ENCODE results near the gene FABP6. TPM values are rescaled to one million over a fixed set of nuclear protein-coding genes. Genes with fewer than 3 reads are reported as not detected.
"Not testable (repeated sequence)": the region's sequence is repeated elsewhere in the genome, so short reads cannot be mapped to it uniquely, and the experiment has no call there.

The FABP6 gene
- not detected for total RNA-seq

GRCh38 chr5:160229190-160229742, at the start of gene FABP6:
FABP6 (plus strand) TSS chr5:160229506; CDS start chr5:160229558, 52 bp downstream.
- ATAC-seq (replicated peaks in 1 of 2) (no peak), DNase-seq (no peak)
- no peaks in the 10 kb centered on the region for H3K36me3 Mint-ChIP-seq (ENCODE audit: insufficient read depth in 2 of 2)
- H3K4me3 Mint-ChIP-seq: no peak within 1 kb of the TSS
- H3K27ac Mint-ChIP-seq: no peak within 1 kb of the TSS
- no peaks in the 10 kb centered on the region for H3K9me3 Mint-ChIP-seq
- H3K27me3 Mint-ChIP-seq (ENCODE audit: low read depth): no peaks in the 10 kb centered on the region
- H3K4me1 Mint-ChIP-seq (ENCODE audit: low read depth): peaks cover 7% of the 10 kb centered on the region

- no peak for DNase-seq
Measured at GRCh38 chr5:160180931-160181330, 48.4 kb upstream of the FABP6 start.

GRCh38 chr5:160181965-160182622, 47.2 kb upstream of the FABP6 start:
- Mint-ChIP-seq H3K4me3 (no peak overlapping the region), H3K4me1 (ENCODE audit: low read depth) (no peaks in the 10 kb centered on the region), H3K27ac (no peak overlapping the region), H3K27me3 (ENCODE audit: low read depth) (peaks cover 18% of the 10 kb centered on the region), H3K9me3 (peaks cover 1 to 4% of the 10 kb centered on the region in 2 donors), H3K36me3 (ENCODE audit: insufficient read depth in 2 of 2) (peaks cover 3 to 4% of the 10 kb centered on the region in 2 donors)
- ATAC-seq (replicated peaks in 1 of 2) (no peak), DNase-seq (no peak)

More at GRCh38 chr5:160180931-160181330, 48.4 kb upstream of the FABP6 start:
- no peaks in the 10 kb centered on the region for H3K9me3 Mint-ChIP-seq
- ATAC-seq (replicated peaks in 1 of 2): no peak
- no peak overlapping the region for H3K4me3 Mint-ChIP-seq
- H3K36me3 Mint-ChIP-seq (ENCODE audit: insufficient read depth in 2 of 2): no peaks in the 10 kb centered on the region
- no peaks in the 10 kb centered on the region for H3K4me1 Mint-ChIP-seq (ENCODE audit: low read depth)
- H3K27ac Mint-ChIP-seq: no peak overlapping the region
- peaks cover 8% of the 10 kb centered on the region for H3K27me3 Mint-ChIP-seq (ENCODE audit: low read depth)

- H3K27me3 Mint-ChIP-seq (ENCODE audit: low read depth): peaks cover 22% of the 10 kb centered on the region
- DNase-seq (no peak), ATAC-seq (replicated peaks in 1 of 2) (no peak)
- peaks cover 5 to 6% of the 10 kb centered on the region in 2 donors for H3K36me3 Mint-ChIP-seq (ENCODE audit: insufficient read depth in 2 of 2)
- no peak overlapping the region for H3K27ac Mint-ChIP-seq
- H3K9me3 Mint-ChIP-seq: peaks cover 3 to 4% of the 10 kb centered on the region in 2 donors
- H3K4me3 Mint-ChIP-seq: no peak overlapping the region
- no peaks in the 10 kb centered on the region for H3K4me1 Mint-ChIP-seq (ENCODE audit: low read depth)
Measured at GRCh38 chr5:160183075-160183474, 46.2 kb upstream of the FABP6 start.

- no peak overlapping the region for H3K4me3 Mint-ChIP-seq
- peaks cover 22% of the 10 kb centered on the region for H3K27me3 Mint-ChIP-seq (ENCODE audit: low read depth)
- peaks cover 3 to 4% of the 10 kb centered on the region in 2 donors for H3K9me3 Mint-ChIP-seq
- no peaks in the 10 kb centered on the region for H3K4me1 Mint-ChIP-seq (ENCODE audit: low read depth)
- peaks cover 5 to 6% of the 10 kb centered on the region in 2 donors for H3K36me3 Mint-ChIP-seq (ENCODE audit: insufficient read depth in 2 of 2)
- no peak overlapping the region for H3K27ac Mint-ChIP-seq
- no peak for DNase-seq
- ATAC-seq (replicated peaks in 1 of 2): no peak
Measured at GRCh38 chr5:160185626-160186360, 43.5 kb upstream of the FABP6 start.

GRCh38 chr5:160186480-160186879, 42.8 kb upstream of the FABP6 start:
- no peak overlapping the region for H3K4me3 Mint-ChIP-seq
- no peaks in the 10 kb centered on the region for H3K4me1 Mint-ChIP-seq (ENCODE audit: low read depth)
- H3K27ac Mint-ChIP-seq: no peak overlapping the region
- H3K9me3 Mint-ChIP-seq: peaks cover 3 to 4% of the 10 kb centered on the region in 2 donors
- DNase-seq (no peak), ATAC-seq (replicated peaks in 1 of 2) (no peak)
- peaks cover 22% of the 10 kb centered on the region for H3K27me3 Mint-ChIP-seq (ENCODE audit: low read depth)
- peaks cover 5 to 6% of the 10 kb centered on the region in 2 donors for H3K36me3 Mint-ChIP-seq (ENCODE audit: insufficient read depth in 2 of 2)

- Mint-ChIP-seq H3K4me1 (ENCODE audit: low read depth) (no peaks in the 10 kb centered on the region), H3K36me3 (ENCODE audit: insufficient read depth in 2 of 2) (peaks cover 5 to 6% of the 10 kb centered on the region in 2 donors), H3K27me3 (ENCODE audit: low read depth) (peaks cover 23% of the 10 kb centered on the region), H3K27ac (no peak overlapping the region), H3K4me3 (peak overlapping the region in 1 of 2 donors; percentile 61), H3K9me3 (peaks cover 3 to 4% of the 10 kb centered on the region in 2 donors)
- DNase-seq (no peak), ATAC-seq (replicated peaks in 1 of 2) (no peak)
Measured at GRCh38 chr5:160187091-160187490, 42.2 kb upstream of the FABP6 start.

- DNase-seq (no peak), ATAC-seq (replicated peaks in 1 of 2) (no peak)
- H3K36me3 Mint-ChIP-seq (ENCODE audit: insufficient read depth in 2 of 2): peaks cover 5 to 6% of the 10 kb centered on the region in 2 donors
- peak overlapping the region; percentile 26 for H3K27ac Mint-ChIP-seq
- H3K4me1 Mint-ChIP-seq (ENCODE audit: low read depth): peaks cover 7% of the 10 kb centered on the region
- H3K27me3 Mint-ChIP-seq (ENCODE audit: low read depth): peaks cover 30% of the 10 kb centered on the region
- H3K9me3 Mint-ChIP-seq: peaks cover 3 to 4% of the 10 kb centered on the region in 2 donors
- peak overlapping the region; percentile 27 to 71 for H3K4me3 Mint-ChIP-seq
Measured at GRCh38 chr5:160188141-160189015, 40.9 kb upstream of the FABP6 start.

- Mint-ChIP-seq H3K36me3 (ENCODE audit: insufficient read depth in 2 of 2) (no peaks in the 10 kb centered on the region), H3K27ac (no peak overlapping the region), H3K4me1 (ENCODE audit: low read depth) (peaks cover 7% of the 10 kb centered on the region), H3K27me3 (ENCODE audit: low read depth) (peaks cover 16% of the 10 kb centered on the region), H3K4me3 (no peak overlapping the region), H3K9me3 (no peaks in the 10 kb centered on the region)
- no peak for ATAC-seq (replicated peaks in 1 of 2)
- DNase-seq: no peak
Measured at GRCh38 chr5:160192424-160192823, 36.9 kb upstream of the FABP6 start.

GRCh38 chr5:160193076-160193475, 36.2 kb upstream of the FABP6 start:
- not testable (repeated sequence) for H3K36me3 Mint-ChIP-seq (ENCODE audit: insufficient read depth in 2 of 2)

GRCh38 chr5:160193790-160194189, 35.5 kb upstream of the FABP6 start:
- H3K9me3 Mint-ChIP-seq; H3K4me3 Mint-ChIP-seq; H3K36me3 Mint-ChIP-seq (ENCODE audit: insufficient read depth in 2 of 2); H3K4me1 Mint-ChIP-seq (ENCODE audit: low read depth); ATAC-seq (replicated peaks in 1 of 2); H3K27ac Mint-ChIP-seq; DNase-seq: not testable (repeated sequence)
- peaks cover 28% of the 10 kb centered on the region for H3K27me3 Mint-ChIP-seq (ENCODE audit: low read depth)

More at GRCh38 chr5:160193076-160193475, 36.2 kb upstream of the FABP6 start:
- H3K9me3 Mint-ChIP-seq; H3K4me1 Mint-ChIP-seq (ENCODE audit: low read depth); H3K27ac Mint-ChIP-seq; H3K4me3 Mint-ChIP-seq; ATAC-seq (replicated peaks in 1 of 2); DNase-seq: not testable (repeated sequence)
- peaks cover 21% of the 10 kb centered on the region for H3K27me3 Mint-ChIP-seq (ENCODE audit: low read depth)

- ATAC-seq (replicated peaks in 1 of 2) (no peak), DNase-seq (no peak)
- Mint-ChIP-seq H3K4me1 (ENCODE audit: low read depth) (peaks cover 7% of the 10 kb centered on the region), H3K27ac (no peak overlapping the region), H3K4me3 (no peak overlapping the region), H3K27me3 (ENCODE audit: low read depth) (peaks cover 25% of the 10 kb centered on the region), H3K9me3 (no peaks in the 10 kb centered on the region), H3K36me3 (ENCODE audit: insufficient read depth in 2 of 2) (no peaks in the 10 kb centered on the region)
Measured at GRCh38 chr5:160197341-160198144, 31.8 kb upstream of the FABP6 start.

Data from activated T-cell treated with anti-CD3 and anti-CD28 coated beads, Interleukin-2, amount 50 U/mL, for 72 hours (primary cell).